Measurements from ENCODE around the gene RUNX1.

The RUNX1 gene

GRCh38 chr21:35066824-35067223 lies 17.7 kb upstream of the RUNX1 start:
- in situ Hi-C loops (cut with HindIII; ENCODE audit: low pct_ligation_motif_present, low pct_unique_long_range_greater_than_20kb, low sequenced_read_pairs): no loop called here
- DNase-seq: no peak

GRCh38 chr21:35063428-35064172 lies 14.5 kb upstream of the RUNX1 start:
- no peak for DNase-seq
- in situ Hi-C loops (cut with HindIII; ENCODE audit: low pct_ligation_motif_present, low pct_unique_long_range_greater_than_20kb, low sequenced_read_pairs): no loop called here

GRCh38 chr21:35062016-35062415 lies 12.9 kb upstream of the RUNX1 start:
- in situ Hi-C loops (cut with HindIII; ENCODE audit: low pct_ligation_motif_present, low pct_unique_long_range_greater_than_20kb, low sequenced_read_pairs): no loop called here
- no peak for DNase-seq

DNA sequence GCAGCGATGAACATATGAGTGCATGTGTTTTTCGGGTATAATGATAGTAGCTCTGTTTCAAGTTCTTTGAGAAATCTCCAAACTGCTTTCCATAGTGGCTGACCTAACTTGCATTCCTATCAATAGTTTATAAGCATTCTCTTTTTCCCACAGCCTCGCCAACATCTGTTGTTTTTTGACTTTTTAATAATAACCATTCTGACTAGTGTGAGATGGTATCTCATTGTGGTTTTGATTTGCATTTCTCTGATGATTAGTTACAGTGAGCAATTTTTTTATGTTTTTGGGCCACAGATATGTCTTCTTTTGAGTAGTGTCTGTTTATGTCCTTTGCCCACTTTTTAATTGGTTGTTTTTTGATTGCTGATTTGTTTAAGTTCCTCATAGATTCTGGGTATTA lies 10.6 kb upstream of the RUNX1 start:
- no peak for DNase-seq
- in situ Hi-C loops (cut with HindIII; ENCODE audit: low pct_ligation_motif_present, low pct_unique_long_range_greater_than_20kb, low sequenced_read_pairs): no loop called here

- in situ Hi-C loops (cut with HindIII; ENCODE audit: low pct_ligation_motif_present, low pct_unique_long_range_greater_than_20kb, low sequenced_read_pairs): no loop called here
- DNase-seq: no peak
These were observed 9.0 kb upstream of the RUNX1 start for GRCh38 chr21:35058058-35058457.

DNA sequence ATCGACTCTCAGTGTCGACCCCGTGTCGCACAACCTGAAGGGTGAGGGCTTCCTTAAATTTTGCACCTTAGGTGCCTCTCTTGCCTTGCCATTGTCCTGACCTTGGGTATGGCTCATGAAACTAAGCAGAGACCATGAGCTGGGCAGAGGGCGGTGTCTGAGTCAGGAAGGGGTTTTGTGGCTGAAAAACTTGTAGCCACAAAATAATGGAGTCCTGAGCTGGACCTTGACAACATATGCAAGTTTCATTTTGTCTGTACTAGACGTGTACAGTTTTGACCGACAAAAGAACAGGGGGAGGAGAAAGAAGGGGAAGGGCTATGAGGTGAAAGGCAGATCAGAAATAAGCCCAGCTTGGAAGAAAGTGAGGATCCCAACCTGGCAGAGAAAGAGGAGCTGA lies 8.3 kb upstream of the RUNX1 start:
- in situ Hi-C loops (cut with HindIII; ENCODE audit: low pct_ligation_motif_present, low pct_unique_long_range_greater_than_20kb, low sequenced_read_pairs): no loop called here
- no peak for DNase-seq

GRCh38 chr21:35053356-35054096 lies 4.4 kb upstream of the RUNX1 start:
- no peak for DNase-seq
- in situ Hi-C loops (cut with HindIII; ENCODE audit: low pct_ligation_motif_present, low pct_unique_long_range_greater_than_20kb, low sequenced_read_pairs): no loop called here

DNA sequence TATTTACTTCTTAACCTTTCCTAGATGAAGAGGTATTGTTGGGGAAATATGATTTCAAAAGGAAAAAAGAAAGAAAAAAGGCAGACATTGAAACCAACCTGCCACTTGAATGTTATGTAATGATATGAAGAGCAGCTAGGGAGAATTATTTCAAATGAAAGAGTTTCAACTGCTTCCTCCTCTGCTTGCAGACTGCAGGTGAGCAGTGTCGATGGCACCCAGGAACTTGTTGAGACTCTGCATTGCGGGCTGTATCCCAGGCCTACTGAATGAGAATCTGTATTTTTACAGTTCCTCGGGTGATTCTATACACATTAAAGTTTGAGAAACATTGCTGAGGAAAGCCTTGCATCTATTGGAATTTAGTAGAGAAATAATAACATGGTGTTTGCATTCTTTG lies 3.7 kb upstream of the RUNX1 start:
- in situ Hi-C loops (cut with HindIII; ENCODE audit: low pct_ligation_motif_present, low pct_unique_long_range_greater_than_20kb, low sequenced_read_pairs): no loop called here
- DNase-seq: no peak

DNA sequence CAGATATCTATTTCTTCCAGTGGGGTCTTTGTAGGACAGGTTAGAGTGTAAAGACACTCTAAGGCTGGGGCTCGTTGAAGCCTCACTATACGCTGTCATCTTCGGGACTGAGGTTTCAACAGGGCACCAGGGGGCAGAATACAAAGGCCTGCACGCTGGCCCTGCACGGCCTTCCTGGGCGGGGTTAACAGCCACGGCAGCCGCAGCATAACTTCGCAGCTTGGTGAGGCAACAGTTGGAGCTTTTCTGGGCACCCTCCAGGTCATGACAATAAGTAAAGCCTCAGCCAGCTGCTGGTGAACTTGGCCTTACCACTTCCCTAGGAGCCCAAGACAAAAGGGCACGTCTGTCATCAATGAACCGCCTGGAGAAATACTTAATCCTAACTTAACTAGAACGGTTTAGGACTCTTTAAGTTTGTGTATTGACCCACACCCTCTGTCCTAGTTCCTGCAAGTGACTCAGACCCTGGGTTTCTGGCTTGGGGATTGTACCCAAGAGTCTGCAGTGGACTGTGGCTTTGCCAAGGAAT lies 2.3 kb upstream of the RUNX1 start:
- peak; percentile 88 for DNase-seq
- in situ Hi-C loops (cut with HindIII; ENCODE audit: low pct_ligation_motif_present, low pct_unique_long_range_greater_than_20kb, low sequenced_read_pairs): no loop called here

DNA sequence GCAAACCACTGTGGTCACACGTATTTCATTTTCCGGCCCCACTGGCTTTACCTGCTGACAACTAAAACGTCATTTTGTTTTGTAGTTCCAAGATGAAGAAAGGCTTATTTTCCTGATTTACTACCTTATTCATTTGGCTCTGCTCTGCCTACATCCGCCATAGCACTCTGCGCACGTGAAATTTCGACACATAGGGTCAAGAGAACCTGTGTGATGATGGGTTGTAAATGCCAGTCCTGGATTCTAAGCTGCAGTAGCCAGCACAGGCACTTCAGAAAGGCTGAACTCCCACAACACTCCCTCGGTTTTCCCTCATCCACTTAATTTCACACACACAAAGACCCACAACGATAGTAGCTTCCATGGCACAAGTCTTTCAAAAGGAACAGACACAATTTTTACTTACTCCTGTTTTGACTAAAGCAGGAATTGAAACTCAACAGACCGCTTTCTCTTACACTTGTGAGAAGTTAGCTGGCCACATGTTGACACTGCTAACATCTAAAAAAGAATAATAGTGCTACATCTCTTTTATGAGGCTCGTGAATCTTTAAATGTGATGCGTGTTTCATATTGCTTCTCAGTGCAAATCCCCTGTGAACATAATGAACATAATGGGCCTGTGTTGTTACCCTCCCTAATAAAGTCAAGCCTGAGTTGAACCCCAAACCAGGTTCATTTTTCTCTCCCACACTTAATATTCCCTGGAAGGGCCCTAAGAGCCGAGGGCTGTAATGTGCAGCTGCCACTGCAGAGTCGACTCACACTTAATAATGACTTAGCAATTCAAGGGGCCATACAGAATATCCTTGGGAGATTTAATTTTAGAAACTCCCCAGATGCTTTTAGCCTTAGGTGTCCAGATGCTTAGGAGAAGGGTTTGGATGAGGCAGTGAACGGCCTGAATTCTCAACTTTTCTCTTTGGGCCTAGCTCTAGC lies 1.5 kb upstream of the RUNX1 start:
- in situ Hi-C loops (cut with HindIII; ENCODE audit: low pct_ligation_motif_present, low pct_unique_long_range_greater_than_20kb, low sequenced_read_pairs): no loop called here
- no peak for DNase-seq

DNA sequence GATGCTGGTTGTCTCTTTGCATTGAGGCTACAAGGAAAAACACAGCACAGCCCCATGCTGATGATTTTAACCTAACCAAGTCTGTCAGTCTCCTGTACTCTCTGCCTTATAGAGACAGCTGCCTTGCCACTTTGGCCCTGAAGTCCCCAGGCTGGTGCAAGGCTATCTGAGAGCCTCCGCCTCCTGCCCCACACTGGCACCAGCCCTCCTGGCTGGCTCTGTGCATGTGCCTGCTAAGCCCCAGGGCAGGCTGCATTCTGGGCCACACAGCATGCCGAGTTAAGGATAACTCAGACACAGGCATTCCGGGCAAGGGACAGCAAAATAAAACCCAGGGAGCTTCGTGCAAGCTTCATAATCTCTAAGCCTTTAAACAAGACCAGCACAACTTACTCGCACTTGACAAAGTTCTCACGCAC lies 910 bp downstream of the RUNX1 start:
- DNase-seq: peak; percentile 43
- in situ Hi-C loops (cut with HindIII; ENCODE audit: low pct_ligation_motif_present, low pct_unique_long_range_greater_than_20kb, low sequenced_read_pairs): no loop called here

DNA sequence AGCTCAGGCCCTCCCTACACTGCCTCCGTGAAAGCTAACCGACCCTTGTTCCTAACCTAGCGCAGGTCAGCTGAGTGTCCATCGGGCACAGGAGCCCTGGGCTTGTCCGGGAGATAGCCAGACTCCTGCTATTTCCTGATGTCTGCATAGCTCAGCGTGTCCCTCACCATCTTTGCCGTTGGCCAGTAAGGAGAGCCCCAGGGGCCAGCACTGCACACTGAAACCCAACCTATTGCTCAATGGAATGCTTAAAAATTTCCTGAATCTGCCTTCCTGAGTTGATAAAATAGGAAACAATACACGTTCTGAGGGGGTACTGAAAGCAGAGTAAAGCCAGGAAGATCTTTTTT lies 2.2 kb downstream of the RUNX1 start:
- in situ Hi-C loops (cut with HindIII; ENCODE audit: low pct_ligation_motif_present, low pct_unique_long_range_greater_than_20kb, low sequenced_read_pairs): no loop called here
- DNase-seq: peak; percentile 38

DNA sequence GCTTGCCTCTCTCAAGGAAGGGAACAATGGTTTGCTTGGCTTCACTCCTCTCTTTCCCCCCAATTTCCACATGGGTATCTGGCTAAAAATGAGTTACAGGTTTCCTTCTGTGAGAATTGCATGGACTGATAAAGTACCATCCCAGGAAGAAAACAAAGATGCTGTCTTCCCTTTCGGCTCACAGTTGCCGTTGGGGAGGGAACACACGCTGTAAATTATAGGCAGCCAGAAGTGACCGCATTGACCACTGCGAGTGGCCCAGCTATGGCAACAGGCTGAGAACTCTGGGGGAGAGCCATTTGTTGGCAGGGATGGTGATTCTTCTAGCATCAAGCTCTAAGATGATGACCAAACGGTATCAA lies 2.9 kb downstream of the RUNX1 start:
- DNase-seq: no peak
- in situ Hi-C loops (cut with HindIII; ENCODE audit: low pct_ligation_motif_present, low pct_unique_long_range_greater_than_20kb, low sequenced_read_pairs): no loop called here

- in situ Hi-C loops (cut with HindIII; ENCODE audit: low pct_ligation_motif_present, low pct_unique_long_range_greater_than_20kb, low sequenced_read_pairs): no loop called here
- DNase-seq: no peak
These were observed 3.4 kb downstream of the RUNX1 start for GRCh38 chr21:35045542-35046262.

- DNase-seq: no peak
- in situ Hi-C loops (cut with HindIII; ENCODE audit: low pct_ligation_motif_present, low pct_unique_long_range_greater_than_20kb, low sequenced_read_pairs): no loop called here
These were observed 4.1 kb downstream of the RUNX1 start for GRCh38 chr21:35044770-35045541.

GRCh38 chr21:35044128-35044527 lies 5.0 kb downstream of the RUNX1 start:
- in situ Hi-C loops (cut with HindIII; ENCODE audit: low pct_ligation_motif_present, low pct_unique_long_range_greater_than_20kb, low sequenced_read_pairs): no loop called here
- no peak for DNase-seq

DNA sequence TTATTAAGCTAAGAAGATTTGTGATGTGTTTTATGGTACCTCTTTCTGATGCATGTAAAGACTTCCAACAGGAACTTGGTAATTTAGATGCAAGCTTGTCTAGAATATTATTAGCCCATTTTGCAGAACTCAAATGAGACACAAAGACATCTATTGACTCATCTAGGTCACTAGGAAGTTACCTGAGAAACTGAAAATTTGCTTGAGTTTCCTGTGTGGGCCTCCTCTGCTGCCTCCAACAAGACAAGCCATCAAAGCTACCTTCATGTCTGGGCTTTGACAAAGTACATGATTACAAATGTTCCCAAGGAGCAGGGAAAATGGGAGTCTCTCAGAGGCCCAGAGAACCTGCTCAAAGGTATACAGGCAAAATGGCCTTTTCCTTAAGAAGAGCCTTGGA lies 5.6 kb downstream of the RUNX1 start:
- in situ Hi-C loops (cut with HindIII; ENCODE audit: low pct_ligation_motif_present, low pct_unique_long_range_greater_than_20kb, low sequenced_read_pairs): no loop called here
- no peak for DNase-seq

DNA sequence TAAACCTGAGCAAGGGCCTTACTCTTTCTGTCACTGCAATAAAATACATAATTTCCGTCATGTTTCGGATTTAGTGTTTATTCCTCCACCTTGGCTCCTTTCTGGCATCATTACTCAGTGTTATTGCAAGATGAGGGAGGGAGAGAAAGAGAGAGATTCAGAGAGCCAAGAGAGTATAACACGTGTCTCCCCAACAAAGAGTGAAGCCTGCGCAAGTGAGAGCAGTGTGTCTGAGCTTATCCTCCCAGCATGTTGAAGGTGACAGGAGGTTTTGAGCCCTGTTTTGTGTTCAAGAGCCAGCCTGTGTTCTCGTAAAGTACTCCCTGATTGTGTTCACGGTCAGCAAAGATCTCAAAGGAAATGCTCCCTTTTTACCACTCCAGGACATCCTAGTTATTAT lies 6.3 kb downstream of the RUNX1 start:
- in situ Hi-C loops (cut with HindIII; ENCODE audit: low pct_ligation_motif_present, low pct_unique_long_range_greater_than_20kb, low sequenced_read_pairs): no loop called here
- DNase-seq: no peak
